Measurements from ENCODE around the gene RAB7A. TPM values are rescaled to one million over a fixed set of nuclear protein-coding genes. Genes with fewer than 3 reads are reported as not detected.
"Not testable (repeated sequence)": the region's sequence is repeated elsewhere in the genome, so short reads cannot be mapped to it uniquely, and the experiment has no call there.

Gene RAB7A
- total RNA-seq, 1 donor from 2014 or later: 216 TPM

GRCh38 chr3:128767094-128767750 is 41.2 kb downstream of the RAB7A start:
- peak overlapping the region; percentile 7 for H3K27ac Mint-ChIP-seq (ENCODE audit: unreplicated experiment)
- H3K4me1 Mint-ChIP-seq (ENCODE audit: low read depth): peaks cover 54% of the 10 kb centered on the region
- no peak for DNase-seq (ENCODE audit: low spot score)
- TF ChIP-seq CTCF (IDR thresholded peaks at IDR 0.05): no peak
- H3K36me3 Mint-ChIP-seq (ENCODE audit: low read depth): peaks cover 6% of the 10 kb centered on the region
- no peak overlapping the region for H3K4me3 Mint-ChIP-seq (ENCODE audit: unreplicated experiment)
- no peaks in the 10 kb centered on the region for H3K9me3 Mint-ChIP-seq (ENCODE audit: low read depth)
- no peaks in the 10 kb centered on the region for H3K27me3 Mint-ChIP-seq (ENCODE audit: low read depth)

- peaks cover 59% of the 10 kb centered on the region for H3K4me1 Mint-ChIP-seq (ENCODE audit: low read depth)
- H3K4me3 Mint-ChIP-seq (ENCODE audit: unreplicated experiment): no peak overlapping the region
- H3K9me3 Mint-ChIP-seq (ENCODE audit: low read depth): no peaks in the 10 kb centered on the region
- DNase-seq (ENCODE audit: low spot score): no peak
- H3K27me3 Mint-ChIP-seq (ENCODE audit: low read depth): no peaks in the 10 kb centered on the region
- no peak for TF ChIP-seq CTCF (IDR thresholded peaks at IDR 0.05)
- H3K36me3 Mint-ChIP-seq (ENCODE audit: low read depth): peaks cover 6% of the 10 kb centered on the region
- H3K27ac Mint-ChIP-seq (ENCODE audit: unreplicated experiment): no peak overlapping the region
These were observed 42.5 kb downstream of the RAB7A start for GRCh38 chr3:128768471-128768870.

- H3K9me3 Mint-ChIP-seq (ENCODE audit: low read depth): no peaks in the 10 kb centered on the region
- H3K4me3 Mint-ChIP-seq (ENCODE audit: unreplicated experiment): no peak overlapping the region
- H3K27ac Mint-ChIP-seq (ENCODE audit: unreplicated experiment): peak overlapping the region; percentile 7
- TF ChIP-seq CTCF (IDR thresholded peaks at IDR 0.05): no peak
- H3K36me3 Mint-ChIP-seq (ENCODE audit: low read depth): no peaks in the 10 kb centered on the region
- DNase-seq (ENCODE audit: low spot score): no peak
- no peaks in the 10 kb centered on the region for H3K27me3 Mint-ChIP-seq (ENCODE audit: low read depth)
- H3K4me1 Mint-ChIP-seq (ENCODE audit: low read depth): peaks cover 62% of the 10 kb centered on the region
These were observed 44.4 kb downstream of the RAB7A start for GRCh38 chr3:128770387-128770786.

GRCh38 chr3:128773189-128773588 is 47.2 kb downstream of the RAB7A start:
- not testable (repeated sequence) for H3K4me3 Mint-ChIP-seq (ENCODE audit: unreplicated experiment); H3K9me3 Mint-ChIP-seq (ENCODE audit: low read depth); DNase-seq (ENCODE audit: low spot score); H3K27ac Mint-ChIP-seq (ENCODE audit: unreplicated experiment); H3K27me3 Mint-ChIP-seq (ENCODE audit: low read depth); H3K36me3 Mint-ChIP-seq (ENCODE audit: low read depth)
- H3K4me1 Mint-ChIP-seq (ENCODE audit: low read depth): peaks cover 61% of the 10 kb centered on the region

- H3K36me3 Mint-ChIP-seq (ENCODE audit: low read depth); H3K4me3 Mint-ChIP-seq (ENCODE audit: unreplicated experiment); H3K27ac Mint-ChIP-seq (ENCODE audit: unreplicated experiment); DNase-seq (ENCODE audit: low spot score); H3K27me3 Mint-ChIP-seq (ENCODE audit: low read depth); H3K9me3 Mint-ChIP-seq (ENCODE audit: low read depth): not testable (repeated sequence)
- peaks cover 61% of the 10 kb centered on the region for H3K4me1 Mint-ChIP-seq (ENCODE audit: low read depth)
These were observed 47.6 kb downstream of the RAB7A start for GRCh38 chr3:128773592-128773991.

GRCh38 chr3:128775241-128775640 is 49.3 kb downstream of the RAB7A start:
- DNase-seq (ENCODE audit: low spot score): no peak

More at GRCh38 chr3:128775241-128775640, 49.3 kb downstream of the RAB7A start:
- no peak for TF ChIP-seq CTCF (IDR thresholded peaks at IDR 0.05)
- H3K36me3 Mint-ChIP-seq (ENCODE audit: low read depth): no peaks in the 10 kb centered on the region
- H3K27me3 Mint-ChIP-seq (ENCODE audit: low read depth): no peaks in the 10 kb centered on the region
- H3K27ac Mint-ChIP-seq (ENCODE audit: unreplicated experiment): peak overlapping the region; percentile 52
- peaks cover 61% of the 10 kb centered on the region for H3K4me1 Mint-ChIP-seq (ENCODE audit: low read depth)
- no peak overlapping the region for H3K4me3 Mint-ChIP-seq (ENCODE audit: unreplicated experiment)
- no peaks in the 10 kb centered on the region for H3K9me3 Mint-ChIP-seq (ENCODE audit: low read depth)

Data from chondrocyte (in vitro differentiated cells).